Natural killer cell treated with Interleukin-12 subunit alpha and Interleukin-12 subunit beta and Interleukin-15 and Interleukin-18, amount 100 ng/mL, for 72 hours (primary cell): ENCODE results near the gene RND3. TPM values are rescaled to one million over a fixed set of nuclear protein-coding genes. Genes with fewer than 3 reads are reported as not detected.

Experiments
- ATAC-seq, 2 donors: fragments of 150-1000 bp; cut with Tn5 transposase in 1 of 2; sonication (Bioruptor Pico), chemical (Tn5 transposase) in 1 of 2; 2 replicates each; pipeline ENCODE4 v1.10.0; 2021
- DNase-seq: peaks from one replicate; pipeline ENCODE4 v3.0.0; 2022; ENCODE audit warnings: low spot score
- H3K27ac Mint-ChIP-seq, 2 donors: 1 replicate in 1 of 2; 2 replicates in 1 of 2; pipeline ENCODE4 v1.8.0; 2022; ENCODE audit warnings: mixed read lengths in 2 of 2, mild to moderate bottlenecking in 1 of 2, moderate library complexity in 1 of 2
- H3K27me3 Mint-ChIP-seq, 2 donors: 1 replicate in 1 of 2; 2 replicates in 1 of 2; pipeline ENCODE4 v1.8.0; 2022; ENCODE audit warnings: mixed read lengths in 2 of 2
- H3K36me3 Mint-ChIP-seq: one replicate; pipeline ENCODE4 v1.8.0; 2022; ENCODE audit warnings: mixed read lengths
- H3K4me1 Mint-ChIP-seq, 2 donors: 1 replicate in 1 of 2; 2 replicates in 1 of 2; pipeline ENCODE4 v1.8.0; 2022; ENCODE audit warnings: low read depth in 2 of 2, mixed read lengths in 2 of 2, mild to moderate bottlenecking in 1 of 2
- H3K4me3 Mint-ChIP-seq: one replicate; pipeline ENCODE4 v1.8.0; 2022; ENCODE audit warnings: mixed read lengths
- H3K9me3 Mint-ChIP-seq: 2 replicates; pipeline ENCODE4 v1.8.0; 2022; ENCODE audit warnings: mixed read lengths
- total RNA-seq, 2 donors: library from RNA; stranded (reverse); gene quantifications; one replicate each; pipeline ENCODE4 v1.2.3, GENCODE V29; 2022

Gene RND3
- total RNA-seq, 2 donors from 2014 or later: not detected

- Mint-ChIP-seq H3K4me1 (no peaks in the 10 kb centered on the region), H3K27ac (no peak overlapping the region), H3K27me3 (no peaks in the 10 kb centered on the region), H3K4me3 (no peak overlapping the region), H3K9me3 (peaks cover 4% of the 10 kb centered on the region), H3K36me3 (no peaks in the 10 kb centered on the region)
- no peak for ATAC-seq
- DNase-seq: no peak
Observed at GRCh38 chr2:150428641-150429040, 58.8 kb downstream of the RND3 start.

- Mint-ChIP-seq H3K27ac (no peak overlapping the region), H3K36me3 (no peaks in the 10 kb centered on the region), H3K4me1 (no peaks in the 10 kb centered on the region), H3K9me3 (peaks cover 4% of the 10 kb centered on the region), H3K27me3 (no peaks in the 10 kb centered on the region), H3K4me3 (no peak overlapping the region)
- ATAC-seq (no peak), DNase-seq (no peak)
Observed at GRCh38 chr2:150427298-150427697, 60.2 kb downstream of the RND3 start.

- Mint-ChIP-seq H3K4me1 (no peaks in the 10 kb centered on the region), H3K27me3 (no peaks in the 10 kb centered on the region), H3K4me3 (no peak overlapping the region), H3K27ac (no peak overlapping the region), H3K9me3 (peaks cover 4% of the 10 kb centered on the region), H3K36me3 (no peaks in the 10 kb centered on the region)
- DNase-seq (no peak), ATAC-seq (no peak)
Observed at GRCh38 chr2:150426724-150427123, 60.7 kb downstream of the RND3 start.

GRCh38 chr2:150426315-150426714, 61.2 kb downstream of the RND3 start:
- Mint-ChIP-seq H3K27ac (no peak overlapping the region), H3K27me3 (no peaks in the 10 kb centered on the region), H3K36me3 (no peaks in the 10 kb centered on the region), H3K9me3 (peaks cover 4% of the 10 kb centered on the region), H3K4me1 (no peaks in the 10 kb centered on the region), H3K4me3 (no peak overlapping the region)
- ATAC-seq (no peak), DNase-seq (no peak)

- no peak overlapping the region for H3K4me3 Mint-ChIP-seq
- H3K36me3 Mint-ChIP-seq: no peaks in the 10 kb centered on the region
- DNase-seq: no peak
- H3K27ac Mint-ChIP-seq: no peak overlapping the region
- H3K27me3 Mint-ChIP-seq: no peaks in the 10 kb centered on the region
- ATAC-seq: no peak
- H3K4me1 Mint-ChIP-seq: no peaks in the 10 kb centered on the region
- peaks cover 4% of the 10 kb centered on the region for H3K9me3 Mint-ChIP-seq
Observed at GRCh38 chr2:150425121-150425955, 62.1 kb downstream of the RND3 start.

GRCh38 chr2:150424406-150424805, 63.1 kb downstream of the RND3 start:
- H3K36me3 Mint-ChIP-seq: no peaks in the 10 kb centered on the region
- ATAC-seq: no peak
- no peak for DNase-seq
- H3K4me1 Mint-ChIP-seq: no peaks in the 10 kb centered on the region
- no peaks in the 10 kb centered on the region for H3K27me3 Mint-ChIP-seq
- no peak overlapping the region for H3K27ac Mint-ChIP-seq
- no peak overlapping the region for H3K4me3 Mint-ChIP-seq
- peaks cover 4% of the 10 kb centered on the region for H3K9me3 Mint-ChIP-seq

GRCh38 chr2:150421126-150421651, 66.3 kb downstream of the RND3 start:
- Mint-ChIP-seq H3K36me3 (no peaks in the 10 kb centered on the region), H3K27ac (no peak overlapping the region), H3K9me3 (no peaks in the 10 kb centered on the region), H3K4me3 (no peak overlapping the region), H3K27me3 (no peaks in the 10 kb centered on the region), H3K4me1 (no peaks in the 10 kb centered on the region)
- no peak for DNase-seq
- ATAC-seq: no peak

- H3K27ac Mint-ChIP-seq: no peak overlapping the region
- no peaks in the 10 kb centered on the region for H3K9me3 Mint-ChIP-seq
- DNase-seq (no peak), ATAC-seq (no peak)
- H3K36me3 Mint-ChIP-seq: no peaks in the 10 kb centered on the region
- H3K27me3 Mint-ChIP-seq: no peaks in the 10 kb centered on the region
- H3K4me1 Mint-ChIP-seq: no peaks in the 10 kb centered on the region
- no peak overlapping the region for H3K4me3 Mint-ChIP-seq
Observed at GRCh38 chr2:150418916-150419315, 68.6 kb downstream of the RND3 start.
